ENCODE data around the gene MDFI.

MDFI gene

GRCh38 chr6:41593406-41593805 lies 44.9 kb upstream of the MDFI start:
- Histone ChIP-seq H3K4me3 (ENCODE audit: low read depth in 1 of 2, low read length in 1 of 2) (no peak overlapping the region), H3K36me3 (no peaks in the 10 kb centered on the region), H3K4me1 (ENCODE audit: control insufficient read depth in 1 of 2, insufficient read depth in 1 of 2, low read depth in 1 of 2, low read length in 1 of 2) (no peaks in the 10 kb centered on the region), H3K27ac (no peak overlapping the region), H3K27me3 (no peaks in the 10 kb centered on the region), H3K9me3 (no peaks in the 10 kb centered on the region)
- TF ChIP-seq CTCF (IDR thresholded peaks at IDR 0.05) = no peak

- Histone ChIP-seq H3K36me3 (no peaks in the 10 kb centered on the region), H3K4me1 (ENCODE audit: control insufficient read depth in 1 of 2, insufficient read depth in 1 of 2, low read depth in 1 of 2, low read length in 1 of 2) (no peaks in the 10 kb centered on the region), H3K27ac (no peak overlapping the region), H3K9me3 (no peaks in the 10 kb centered on the region), H3K27me3 (no peaks in the 10 kb centered on the region), H3K4me3 (ENCODE audit: low read depth in 1 of 2, low read length in 1 of 2) (no peak overlapping the region)
- TF ChIP-seq CTCF (IDR thresholded peaks at IDR 0.05) = no peak
Observed at GRCh38 chr6:41593839-41594238, 44.4 kb upstream of the MDFI start.

GRCh38 chr6:41594326-41594725 lies 43.9 kb upstream of the MDFI start:
- no peaks in the 10 kb centered on the region for H3K36me3 ChIP-seq
- no peak overlapping the region for H3K4me3 ChIP-seq (ENCODE audit: low read depth in 1 of 2, low read length in 1 of 2)
- no peaks in the 10 kb centered on the region for H3K9me3 ChIP-seq
- no peaks in the 10 kb centered on the region for H3K4me1 ChIP-seq (ENCODE audit: control insufficient read depth in 1 of 2, insufficient read depth in 1 of 2, low read depth in 1 of 2, low read length in 1 of 2)
- H3K27me3 ChIP-seq = no peaks in the 10 kb centered on the region
- H3K27ac ChIP-seq = no peak overlapping the region
- TF ChIP-seq CTCF (IDR thresholded peaks at IDR 0.05) = no peak

- Histone ChIP-seq H3K27ac (no peak overlapping the region), H3K9me3 (no peaks in the 10 kb centered on the region), H3K36me3 (no peaks in the 10 kb centered on the region), H3K4me1 (ENCODE audit: control insufficient read depth in 1 of 2, insufficient read depth in 1 of 2, low read depth in 1 of 2, low read length in 1 of 2) (no peaks in the 10 kb centered on the region), H3K27me3 (no peaks in the 10 kb centered on the region), H3K4me3 (ENCODE audit: low read depth in 1 of 2, low read length in 1 of 2) (no peak overlapping the region)
- no peak for TF ChIP-seq CTCF (IDR thresholded peaks at IDR 0.05)
Observed at GRCh38 chr6:41594766-41595165, 43.5 kb upstream of the MDFI start.

GRCh38 chr6:41595166-41595565 lies 43.1 kb upstream of the MDFI start:
- Histone ChIP-seq H3K4me1 (ENCODE audit: control insufficient read depth in 1 of 2, insufficient read depth in 1 of 2, low read depth in 1 of 2, low read length in 1 of 2) (no peaks in the 10 kb centered on the region), H3K36me3 (no peaks in the 10 kb centered on the region), H3K4me3 (ENCODE audit: low read depth in 1 of 2, low read length in 1 of 2) (no peak overlapping the region), H3K27me3 (no peaks in the 10 kb centered on the region), H3K9me3 (no peaks in the 10 kb centered on the region), H3K27ac (no peak overlapping the region)
- no peak for TF ChIP-seq CTCF (IDR thresholded peaks at IDR 0.05)

GRCh38 chr6:41596096-41596685 lies 42.1 kb upstream of the MDFI start:
- no peak for TF ChIP-seq CTCF (IDR thresholded peaks at IDR 0.05)
- no peaks in the 10 kb centered on the region for H3K27me3 ChIP-seq
- H3K4me3 ChIP-seq (ENCODE audit: low read depth in 1 of 2, low read length in 1 of 2) = no peak overlapping the region
- H3K27ac ChIP-seq = no peak overlapping the region
- H3K4me1 ChIP-seq (ENCODE audit: control insufficient read depth in 1 of 2, insufficient read depth in 1 of 2, low read depth in 1 of 2, low read length in 1 of 2) = no peaks in the 10 kb centered on the region
- H3K36me3 ChIP-seq = no peaks in the 10 kb centered on the region
- no peaks in the 10 kb centered on the region for H3K9me3 ChIP-seq
